ELF-1 (cell line): ENCODE results near the gene CYB5A.
A peak's percentile ranks its signal among the peaks of the same experiment; 100 is the strongest.
"Not testable (repeated sequence)": the region's sequence is repeated elsewhere in the genome, so short reads cannot be mapped to it uniquely, and the experiment has no call there.

ENCODE experiments used
- DNase-seq: peaks from one replicate; pipeline ENCODE4 v3.0.0-alpha.2; 2016; ENCODE audit warnings: low read depth, low spot score

Gene CYB5A, protein sequence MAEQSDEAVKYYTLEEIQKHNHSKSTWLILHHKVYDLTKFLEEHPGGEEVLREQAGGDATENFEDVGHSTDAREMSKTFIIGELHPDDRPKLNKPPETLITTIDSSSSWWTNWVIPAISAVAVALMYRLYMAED

DNA sequence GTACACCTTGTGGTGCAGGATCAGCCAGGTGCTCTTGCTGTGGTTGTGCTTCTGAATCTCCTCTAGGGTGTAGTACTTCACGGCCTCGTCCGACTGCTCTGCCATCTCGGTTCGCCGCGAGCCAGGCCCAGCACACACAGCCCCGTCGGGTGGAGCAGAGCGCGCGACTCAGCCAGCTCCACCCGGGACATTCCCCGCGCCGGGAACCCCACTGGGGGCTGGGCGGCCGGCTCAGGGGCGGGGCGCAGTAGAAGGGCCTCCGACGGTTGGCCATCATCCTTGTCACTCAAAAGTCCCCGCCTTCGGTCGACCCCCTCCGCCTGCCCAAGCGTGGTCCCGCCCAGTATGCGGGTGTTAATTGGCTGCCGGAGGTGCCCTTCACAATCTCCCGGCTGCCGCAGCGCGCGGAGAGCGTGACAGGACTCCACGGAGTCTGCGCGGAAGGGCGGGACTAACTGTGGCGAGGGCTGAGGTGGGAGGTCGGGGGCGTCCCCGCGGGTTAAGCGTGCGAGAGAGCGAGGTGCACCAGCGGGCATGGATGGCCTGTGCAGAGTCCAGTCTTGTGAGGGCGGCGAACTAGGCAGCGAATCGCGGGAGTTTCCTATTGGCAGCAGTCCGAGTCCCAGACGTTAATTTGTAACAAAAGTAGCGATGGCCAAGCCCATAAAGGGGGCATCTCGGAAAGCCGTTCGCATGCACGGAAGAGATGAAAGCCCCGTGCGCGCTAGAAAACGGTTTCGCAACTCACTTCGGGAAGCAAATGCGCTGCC, at the start of gene CYB5A:
Gene CYB5A, minus strand, starts transcription at position 193 of the 770 bp plus-strand sequence. Its CDS starts 88 bp downstream, at position 105.
- DNase-seq: peak; percentile 97

DNA sequence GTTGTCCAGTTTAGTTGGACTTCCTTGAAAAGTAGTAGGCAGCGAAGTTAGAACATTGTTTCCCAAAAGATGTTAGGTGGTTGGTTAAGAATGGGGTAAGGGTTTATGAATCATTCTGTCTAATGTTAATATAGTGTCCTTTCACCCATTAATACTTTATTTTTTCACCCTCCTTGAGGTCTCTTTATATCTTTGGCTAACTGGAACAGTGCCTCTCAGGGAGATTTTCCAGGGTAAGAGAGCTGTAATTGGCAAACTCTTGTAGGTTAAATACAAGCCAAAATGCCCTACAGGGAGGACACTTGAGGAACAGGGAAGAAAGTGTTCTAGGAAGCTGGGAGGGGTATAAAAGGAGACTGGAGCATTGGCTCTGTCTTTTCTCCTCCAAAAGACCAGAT, 46.1 kb upstream of the CYB5A start:
- DNase-seq: no peak

DNA sequence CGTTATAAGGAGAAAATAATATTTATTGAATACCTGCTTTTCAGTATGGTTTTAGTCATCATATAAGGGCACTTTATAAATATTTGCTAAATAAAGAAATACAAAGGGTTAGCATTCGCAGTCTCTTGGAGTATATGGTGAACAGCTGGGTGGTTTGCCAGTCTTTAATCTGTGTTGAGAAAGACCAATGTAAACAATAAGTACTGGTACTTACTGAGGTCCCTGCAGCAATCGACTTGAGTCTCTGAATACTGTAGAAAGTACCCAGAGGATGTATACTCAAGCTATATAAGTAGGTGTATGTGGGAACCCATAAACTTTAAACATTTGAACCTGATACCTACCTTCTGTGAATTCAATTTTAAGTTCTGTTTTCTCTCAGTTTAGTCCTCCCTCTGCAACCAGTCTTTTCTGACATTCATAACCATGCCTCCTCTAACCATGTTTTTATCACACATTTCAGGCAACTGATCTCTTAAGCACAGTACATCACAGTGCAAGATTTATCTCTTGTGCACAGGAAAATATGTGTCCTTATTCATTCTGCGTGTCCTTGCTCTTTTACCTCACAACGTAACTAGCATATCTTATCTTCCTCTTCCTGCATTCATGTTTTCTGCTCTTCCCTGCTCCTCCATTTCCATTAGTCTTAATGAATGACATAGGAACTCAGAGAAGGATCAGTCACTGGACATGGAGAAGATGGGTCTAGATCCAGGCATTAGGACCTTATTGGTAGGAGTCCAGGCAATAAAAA, 45.6 kb upstream of the CYB5A start:
- DNase-seq: no peak

DNA sequence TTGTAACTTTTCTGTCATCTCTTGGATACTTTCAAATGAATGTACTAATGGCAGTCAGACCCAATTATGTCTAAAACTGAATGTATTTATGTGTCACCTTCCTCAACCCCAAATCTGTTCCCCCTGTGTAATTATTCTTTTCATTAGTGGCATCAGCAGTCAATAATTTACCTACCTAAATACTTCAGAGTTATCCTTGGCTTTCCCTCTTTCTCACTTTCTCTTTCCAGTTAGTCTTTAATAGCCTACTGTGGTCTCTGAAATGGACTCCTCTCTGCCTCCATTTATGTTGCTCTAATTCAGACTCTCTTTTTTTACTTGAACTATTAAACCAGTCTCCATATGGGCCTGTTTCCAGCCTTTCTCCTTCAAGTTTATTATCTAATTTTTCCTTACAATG, 44.9 kb upstream of the CYB5A start:
- no peak for DNase-seq

DNA sequence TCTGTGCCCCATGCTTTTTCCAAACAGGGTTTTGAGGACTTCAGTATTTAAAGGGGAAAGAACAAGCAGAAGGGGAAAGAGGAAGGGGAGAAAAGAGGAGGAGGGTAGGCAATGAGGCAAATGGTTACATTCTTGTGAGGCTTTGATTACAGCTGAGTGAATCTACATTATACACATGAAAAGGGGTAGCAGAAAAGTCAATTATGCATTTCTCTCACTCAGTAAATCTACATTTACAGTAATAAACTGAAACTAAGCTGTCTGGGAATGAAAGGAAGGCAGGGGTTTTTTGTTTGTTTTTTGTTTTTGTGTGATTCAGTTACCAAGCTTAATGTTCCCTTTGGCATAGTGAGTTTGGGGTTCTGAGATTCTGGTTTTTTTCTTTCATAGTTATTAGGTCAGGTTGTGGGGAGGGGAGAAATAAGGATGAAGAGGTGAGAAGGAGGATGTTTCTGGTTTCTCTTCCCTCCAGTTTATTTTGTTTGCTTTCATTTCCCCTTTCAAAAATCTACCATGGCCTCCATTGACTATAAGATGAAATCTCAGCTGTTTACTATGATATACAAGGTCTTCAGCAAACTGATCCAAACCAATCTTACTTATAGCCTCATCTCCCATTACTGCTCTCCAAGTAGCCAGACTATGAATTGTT, 42.6 kb upstream of the CYB5A start:
- DNase-seq: no peak

DNA sequence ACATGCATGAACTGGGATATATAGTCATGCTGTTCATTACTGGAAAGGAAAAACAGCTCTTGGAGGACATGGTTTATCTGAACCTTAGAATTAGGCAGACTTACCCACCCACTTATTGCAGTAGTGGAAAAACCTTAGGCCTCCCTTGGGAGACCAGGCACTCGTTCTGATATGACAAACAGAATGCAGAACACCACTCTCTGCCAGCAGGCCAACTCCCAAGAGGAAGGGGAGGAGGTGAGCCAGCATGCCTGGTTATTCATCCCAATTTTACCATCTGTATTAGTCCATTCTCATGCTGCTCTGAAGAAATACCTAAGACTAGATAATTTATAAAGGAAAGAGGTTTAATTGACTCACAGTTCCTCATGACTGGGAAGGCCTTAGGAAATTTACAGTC, 41.3 kb upstream of the CYB5A start:
- DNase-seq: no peak

DNA sequence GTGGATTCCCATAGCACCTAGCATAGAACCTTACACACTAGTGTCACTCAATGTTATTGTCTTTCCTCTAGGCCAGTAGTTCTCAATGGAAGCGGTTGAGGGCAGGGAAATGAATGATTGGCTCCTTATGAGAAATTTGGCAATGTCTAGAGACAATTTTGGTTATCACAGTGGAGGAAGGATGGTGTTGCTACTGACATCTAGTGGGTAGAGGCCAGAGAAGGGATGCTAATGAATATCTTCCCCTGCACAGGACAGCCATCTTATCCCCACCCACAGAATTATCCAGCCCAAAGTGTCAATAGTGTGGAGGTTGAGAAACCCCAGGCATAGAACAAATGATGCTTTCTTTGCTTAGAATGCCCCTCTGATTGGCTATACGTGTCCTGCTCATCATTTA, 39.6 kb upstream of the CYB5A start:
- no peak for DNase-seq

DNA sequence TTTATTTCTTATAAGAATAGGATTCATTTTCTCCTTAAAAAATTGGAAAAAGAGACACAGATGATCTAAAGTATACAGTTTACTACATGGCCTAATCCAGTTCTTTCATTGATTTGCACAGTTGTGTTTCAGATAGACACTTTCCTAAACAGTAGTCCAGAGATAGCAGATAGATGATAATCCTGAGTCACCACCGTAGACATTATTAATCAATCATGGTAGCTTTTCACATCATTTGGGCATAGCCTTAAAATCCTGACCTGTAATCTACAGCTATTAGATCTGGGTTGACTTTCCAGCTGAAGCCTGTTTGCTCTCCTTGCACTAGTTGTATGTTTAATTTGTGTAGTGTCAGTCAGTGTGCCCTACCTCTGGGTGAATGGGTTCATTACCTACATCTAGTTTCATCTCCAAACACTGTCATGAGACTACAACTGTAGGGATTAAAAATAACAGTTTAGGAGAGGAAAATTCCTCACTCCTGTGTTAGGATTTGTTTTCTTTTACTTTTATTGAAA, 38.0 kb upstream of the CYB5A start:
- DNase-seq: no peak

DNA sequence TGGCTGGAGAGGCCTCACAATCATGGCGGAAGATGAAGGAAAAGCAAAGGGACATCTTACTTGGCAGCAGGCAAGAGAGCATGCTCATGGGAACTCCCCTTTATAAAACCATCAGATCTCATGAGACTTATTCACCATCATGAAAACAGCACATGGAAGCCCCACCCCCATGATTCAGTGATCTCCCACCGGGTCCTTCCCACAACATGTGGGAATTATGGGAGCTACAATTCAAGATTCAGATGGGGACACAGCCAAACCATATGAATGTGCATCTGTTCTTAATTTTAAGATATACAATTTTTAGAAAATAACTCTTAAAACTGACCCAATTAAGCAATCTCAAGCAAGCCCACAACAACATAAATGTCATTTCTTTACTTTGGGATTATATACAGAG, 36.4 kb upstream of the CYB5A start:
- no peak for DNase-seq

DNA sequence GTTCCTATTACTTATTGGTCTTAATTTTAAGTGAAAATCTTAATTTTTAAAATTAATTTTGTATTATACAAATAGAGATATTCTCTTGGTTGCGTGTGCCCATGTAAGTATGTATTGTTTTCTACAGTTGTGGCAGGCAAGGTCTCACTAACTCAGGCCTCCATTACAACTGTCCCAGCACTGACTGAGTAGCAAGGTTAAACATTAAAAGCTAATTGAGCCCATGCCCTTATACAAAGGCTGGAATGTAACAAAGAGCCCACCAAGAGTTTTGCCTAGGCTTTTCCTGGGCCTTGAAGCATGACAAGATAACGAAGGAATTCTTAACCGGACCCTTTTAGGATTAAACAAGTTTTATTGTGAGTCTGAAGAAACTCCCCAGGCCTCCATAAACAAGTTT, 35.0 kb upstream of the CYB5A start:
- not testable (repeated sequence) for DNase-seq

DNA sequence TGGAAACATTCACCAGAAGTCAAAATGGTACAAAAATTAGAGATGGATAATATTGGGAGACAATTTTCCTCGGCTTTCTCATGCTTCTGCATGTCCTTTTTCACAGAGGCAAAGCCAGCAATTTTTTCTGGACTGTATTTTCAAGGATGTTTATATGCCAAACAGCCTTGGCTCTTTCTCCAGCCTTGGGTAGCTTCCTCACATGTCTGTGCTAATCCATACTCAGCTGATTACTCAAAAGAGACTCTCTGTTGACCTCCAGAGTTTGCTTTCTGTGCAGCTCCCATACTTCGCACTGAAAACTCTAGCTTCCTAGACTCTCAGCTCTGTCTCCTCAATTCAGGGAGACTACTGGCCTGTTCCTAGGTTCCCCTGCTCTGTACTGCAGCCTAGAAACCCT, 34.5 kb upstream of the CYB5A start:
- DNase-seq: no peak

DNA sequence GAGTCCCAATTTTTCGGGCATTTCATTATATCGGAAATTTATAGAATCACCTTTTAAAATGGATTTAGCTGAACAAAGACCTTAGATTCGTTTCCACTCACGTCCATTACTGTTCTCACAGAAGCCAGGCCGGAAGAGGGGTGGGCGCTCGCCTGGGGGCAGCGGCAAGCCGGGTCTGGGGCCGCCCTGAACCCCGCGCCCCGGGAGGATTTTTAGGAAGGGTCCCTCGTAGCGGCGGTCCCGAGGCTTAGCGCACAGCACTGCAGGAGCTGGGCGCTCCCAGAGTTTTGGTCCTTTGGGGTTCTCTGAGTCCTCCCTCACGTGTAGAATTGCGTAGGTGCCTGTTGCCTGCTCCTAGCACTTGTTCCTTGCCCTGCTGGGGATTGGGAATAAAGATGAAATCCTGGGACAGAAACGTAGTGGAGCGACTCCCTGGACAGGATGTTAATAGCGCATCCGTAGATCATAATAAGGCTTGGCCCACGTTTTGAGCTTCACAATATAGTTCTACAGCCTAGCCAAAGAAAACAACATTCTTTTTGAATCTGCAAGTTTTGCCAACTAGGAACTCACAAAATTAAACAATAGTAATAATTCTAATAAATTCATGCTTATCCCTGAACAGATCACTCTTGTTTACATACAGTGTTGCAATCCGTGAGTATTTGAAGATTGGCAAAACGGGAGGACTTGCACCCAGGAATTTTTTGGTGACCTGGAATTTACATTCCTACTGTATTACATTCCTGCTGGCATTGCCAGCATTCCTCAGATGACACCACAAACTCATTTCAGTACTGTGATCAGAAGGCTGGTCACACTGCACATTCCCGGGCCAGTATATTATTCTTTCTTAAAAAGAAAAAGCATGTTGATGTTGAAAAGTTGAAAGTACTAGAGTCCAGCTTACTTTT, 24.8 kb upstream of the CYB5A start:
- peak; percentile 12 for DNase-seq

DNA sequence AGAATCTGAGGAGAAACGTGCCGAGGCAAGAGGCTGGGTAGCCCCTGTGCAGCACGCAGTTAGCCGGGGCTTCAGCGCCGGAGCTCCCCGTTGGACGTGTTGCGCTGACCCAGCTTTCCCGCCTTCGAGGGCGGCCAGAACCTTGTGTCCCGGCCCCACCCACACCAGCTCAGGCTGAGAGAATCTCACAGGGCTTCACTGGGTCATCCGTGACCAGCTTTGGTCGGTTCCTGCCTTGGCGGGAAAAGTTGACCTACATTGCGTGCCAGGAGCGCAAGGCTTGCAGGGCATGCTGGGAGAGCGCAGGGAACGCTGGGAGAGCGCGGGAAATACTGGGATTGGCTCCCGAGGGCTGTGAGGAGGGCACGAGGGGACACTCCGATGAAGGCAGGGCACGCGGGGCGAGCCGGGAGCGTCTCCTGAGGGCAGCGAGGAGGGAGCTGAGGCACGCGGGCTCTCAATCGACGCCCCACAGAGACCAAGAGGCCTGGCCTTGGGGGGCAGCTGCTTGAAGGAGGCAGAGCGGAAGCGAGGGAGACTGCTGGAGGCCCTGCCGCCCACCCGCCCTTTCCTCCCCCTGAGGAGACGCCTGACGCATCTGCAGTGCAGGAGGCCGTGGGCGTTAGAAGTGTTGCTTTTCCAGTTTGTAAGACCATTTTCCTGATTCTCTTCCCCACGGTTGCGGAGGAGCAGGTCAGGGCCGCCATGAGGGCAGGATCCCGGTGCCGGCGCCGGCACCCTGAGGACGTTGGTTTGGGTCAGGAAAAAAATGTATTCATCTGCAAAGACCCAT, 23.9 kb upstream of the CYB5A start, which contains the start of gene C18orf63:
Gene C18orf63, plus strand, starts transcription at position 376 of the 793 bp plus-strand sequence. CDS start 2,027 bp downstream, outside the sequence.
- no peak for DNase-seq

DNA sequence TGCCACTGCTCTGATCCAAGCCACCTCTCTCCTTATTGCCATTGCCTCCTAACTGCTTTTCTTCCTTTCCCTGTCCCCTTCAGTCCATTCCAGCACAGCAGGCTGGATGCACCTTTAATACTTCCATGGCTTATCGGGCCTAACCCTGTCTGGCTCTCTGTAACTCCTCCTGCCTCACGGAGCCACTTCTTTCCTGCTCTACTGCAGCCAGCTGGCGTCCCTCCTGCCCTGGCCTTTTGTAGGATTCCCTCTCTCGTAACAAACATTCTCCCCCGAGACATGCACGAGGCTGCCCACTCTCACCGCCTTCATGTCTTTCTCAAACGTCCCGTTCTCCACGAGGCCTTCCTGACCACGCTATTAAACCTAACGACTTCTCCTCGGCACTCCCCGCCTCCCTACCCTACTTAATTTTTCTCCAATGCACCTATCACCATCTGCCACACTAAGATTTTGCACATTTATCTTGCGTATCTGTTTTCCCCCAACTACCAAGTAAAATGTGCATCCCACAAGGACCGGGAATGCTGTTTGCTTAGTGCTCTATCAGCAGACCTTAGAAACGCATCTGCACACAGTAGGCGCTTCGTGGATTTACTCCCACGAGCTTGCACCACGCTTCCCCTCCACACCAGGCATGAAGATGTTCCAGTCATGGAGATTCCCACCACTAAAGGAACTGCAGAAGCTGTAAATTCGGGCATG, 23.1 kb upstream of the CYB5A start:
- DNase-seq: no peak

DNA sequence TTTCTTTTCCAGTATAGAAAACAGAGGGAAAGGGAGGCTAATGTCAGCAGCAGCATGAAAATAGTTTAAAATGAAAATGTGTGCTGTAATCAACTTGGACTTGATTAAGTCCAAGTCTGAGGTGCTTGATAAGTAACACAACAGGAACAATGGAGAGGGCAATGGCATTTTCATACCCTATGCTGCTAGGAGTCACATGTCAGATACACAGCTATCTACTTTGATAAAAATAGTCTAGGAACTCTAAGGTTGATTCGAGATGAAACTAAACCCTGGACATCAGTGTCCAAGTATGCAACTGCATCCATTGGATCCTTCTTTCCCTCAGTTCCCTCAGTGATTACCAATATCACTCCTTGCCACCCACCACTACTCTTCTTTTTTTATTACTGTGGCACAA, 19.2 kb upstream of the CYB5A start:
- no peak for DNase-seq

DNA sequence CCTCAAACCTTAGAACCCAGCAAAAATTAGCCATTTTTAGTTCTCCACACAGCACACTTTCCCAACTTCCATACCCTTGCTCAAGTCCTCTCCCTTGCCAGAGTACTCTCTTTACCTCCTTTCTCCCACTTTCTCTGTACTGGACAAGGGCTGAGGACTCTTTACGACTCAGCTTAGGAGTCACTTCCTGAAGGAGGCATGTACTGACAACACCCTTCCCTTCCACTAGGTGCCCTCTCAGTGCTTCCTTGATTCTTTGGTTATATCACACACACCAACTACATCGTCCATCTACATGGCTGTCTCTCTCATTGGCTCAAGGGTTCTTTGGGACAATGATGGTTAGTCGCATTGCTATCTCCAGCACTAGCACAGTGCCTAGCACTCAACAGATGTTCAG, 18.6 kb upstream of the CYB5A start:
- DNase-seq: no peak

DNA sequence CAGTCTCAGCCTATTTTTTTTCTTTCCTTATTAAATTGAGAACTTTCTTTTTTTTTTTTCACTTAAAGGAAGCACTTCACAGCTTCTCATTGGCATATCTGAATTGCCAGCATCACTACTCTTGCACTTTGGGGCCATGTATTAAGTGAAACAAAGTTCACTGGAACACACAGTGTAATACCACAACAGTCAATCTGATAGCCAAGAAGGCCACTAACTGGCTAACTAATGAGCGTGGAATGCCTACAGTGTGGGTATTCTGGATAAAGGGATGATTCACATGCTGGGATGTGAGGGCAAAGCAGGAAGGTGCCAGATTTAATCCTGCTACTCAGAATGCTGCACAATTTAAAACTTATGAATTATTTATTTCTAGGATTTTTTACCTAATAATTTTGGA, 12.2 kb upstream of the CYB5A start:
- no peak for DNase-seq

DNA sequence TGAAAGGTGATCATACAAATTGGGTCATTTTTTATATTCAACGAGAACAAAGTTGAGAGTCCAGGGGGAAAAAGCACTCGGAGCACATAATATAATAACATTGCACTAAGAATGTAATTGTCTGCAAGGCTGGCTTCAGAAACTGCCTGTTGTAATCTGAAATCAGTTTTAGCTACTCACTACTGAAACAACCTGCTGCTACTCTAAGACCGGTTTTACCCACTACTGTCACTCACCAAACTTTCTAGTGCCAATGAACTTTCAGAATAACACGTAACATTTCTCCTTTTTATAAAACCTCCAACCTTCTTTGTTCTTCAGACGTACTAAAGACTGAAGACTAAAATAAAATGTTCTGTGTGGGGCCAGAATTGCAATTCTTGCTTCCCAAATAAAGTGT, 11.5 kb upstream of the CYB5A start:
- DNase-seq: no peak

DNA sequence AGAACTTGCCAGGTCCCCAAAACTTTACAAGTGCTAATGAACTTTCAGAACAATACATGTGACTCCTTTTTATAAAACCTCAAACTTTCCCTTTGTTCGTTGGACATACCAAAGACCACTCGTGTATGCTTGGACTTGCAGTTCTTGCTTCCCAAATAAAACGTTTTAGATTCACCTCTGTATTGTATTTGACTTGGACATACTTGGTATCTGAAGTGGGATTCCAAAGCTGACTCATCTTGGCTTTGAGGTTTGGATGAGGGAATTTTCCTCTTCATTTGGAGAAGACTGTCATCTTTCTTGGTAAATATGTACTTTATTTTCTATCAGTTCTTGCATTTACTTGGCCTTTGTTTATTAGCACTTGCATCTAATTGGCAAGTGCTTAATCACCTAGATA, 8.0 kb upstream of the CYB5A start:
- DNase-seq: no peak

DNA sequence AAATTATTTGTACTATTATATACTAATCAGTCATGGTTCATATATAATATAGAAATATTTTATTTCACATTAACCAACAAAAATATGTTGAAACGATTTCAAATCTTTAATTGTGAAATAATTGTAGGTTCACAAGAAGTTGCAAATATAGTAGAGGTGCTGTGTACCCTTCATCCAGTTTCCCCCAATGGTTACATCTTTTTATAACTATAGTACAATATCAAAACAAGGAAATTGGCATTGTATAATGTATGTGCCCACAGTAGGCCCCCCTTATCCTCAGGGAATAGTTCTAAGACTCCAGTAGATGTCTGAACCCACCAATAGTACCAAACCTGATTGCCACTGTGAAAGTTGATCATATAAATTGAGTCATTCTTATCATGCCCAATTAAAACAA, 7.4 kb upstream of the CYB5A start:
- no peak for DNase-seq
